Retinal pigment epithelial cell (primary cell): ENCODE measurements around the gene DNAH17.

Source experiments
- DNase-seq: peaks from one replicate; pipeline ENCODE4 v3.0.0-alpha.2; 2010; ENCODE audit warnings: low read depth
- H3K4me3 ChIP-seq: 2 replicates; pipeline ENCODE4 v1.5.1; 2011; ENCODE audit warnings: mild to moderate bottlenecking, low read length, control low read depth, moderate library complexity
- CTCF ChIP-seq: conservative IDR thresholded peaks from 2 replicates; pipeline ENCODE4 v1.5.1; 2011; ENCODE audit warnings: low read depth, low read length, control low read depth, inconsistent platforms

Gene DNAH17

GRCh38 chr17:78535273-78536197 is 41.7 kb downstream of the DNAH17 start:
- DNase-seq, result no peak
- H3K4me3 ChIP-seq, result no peak overlapping the region
- no peak for TF ChIP-seq CTCF

- no peak overlapping the region for H3K4me3 ChIP-seq
- TF ChIP-seq CTCF, result no peak
- DNase-seq, result no peak
Observed at GRCh38 chr17:78534492-78535272, 42.5 kb downstream of the DNAH17 start.

GRCh38 chr17:78532922-78533640 is 44.1 kb downstream of the DNAH17 start:
- no peak for DNase-seq
- H3K4me3 ChIP-seq, result no peak overlapping the region
- TF ChIP-seq CTCF, result no peak

GRCh38 chr17:78532311-78532710 is 44.9 kb downstream of the DNAH17 start:
- H3K4me3 ChIP-seq, result no peak overlapping the region
- TF ChIP-seq CTCF, result no peak
- no peak for DNase-seq

GRCh38 chr17:78530675-78531074 is 46.5 kb downstream of the DNAH17 start:
- no peak for TF ChIP-seq CTCF
- H3K4me3 ChIP-seq, result no peak overlapping the region
- DNase-seq, result no peak

- H3K4me3 ChIP-seq, result no peak overlapping the region
- TF ChIP-seq CTCF, result no peak
- DNase-seq, result peak; percentile 13
Observed at GRCh38 chr17:78529871-78530670, 47.1 kb downstream of the DNAH17 start.
